Stimulated activated CD4-positive, alpha-beta T cell treated with anti-CD3 and anti-CD28 coated beads, Interleukin-12 subunit alpha, Interleukin-12 subunit beta, amount 100 ng/mL, for 24 hours (primary cell): ENCODE data around the gene DDX3Y.
A peak's percentile ranks its signal among the peaks of the same experiment; 100 is the strongest.

ENCODE experiments used
- DNase-seq, 2 experiments: peaks; one replicate each; pipeline ENCODE4 v3.0.0-alpha.2; 2020; ENCODE audit warnings: low read depth in 2 of 2

The DDX3Y gene

DNA sequence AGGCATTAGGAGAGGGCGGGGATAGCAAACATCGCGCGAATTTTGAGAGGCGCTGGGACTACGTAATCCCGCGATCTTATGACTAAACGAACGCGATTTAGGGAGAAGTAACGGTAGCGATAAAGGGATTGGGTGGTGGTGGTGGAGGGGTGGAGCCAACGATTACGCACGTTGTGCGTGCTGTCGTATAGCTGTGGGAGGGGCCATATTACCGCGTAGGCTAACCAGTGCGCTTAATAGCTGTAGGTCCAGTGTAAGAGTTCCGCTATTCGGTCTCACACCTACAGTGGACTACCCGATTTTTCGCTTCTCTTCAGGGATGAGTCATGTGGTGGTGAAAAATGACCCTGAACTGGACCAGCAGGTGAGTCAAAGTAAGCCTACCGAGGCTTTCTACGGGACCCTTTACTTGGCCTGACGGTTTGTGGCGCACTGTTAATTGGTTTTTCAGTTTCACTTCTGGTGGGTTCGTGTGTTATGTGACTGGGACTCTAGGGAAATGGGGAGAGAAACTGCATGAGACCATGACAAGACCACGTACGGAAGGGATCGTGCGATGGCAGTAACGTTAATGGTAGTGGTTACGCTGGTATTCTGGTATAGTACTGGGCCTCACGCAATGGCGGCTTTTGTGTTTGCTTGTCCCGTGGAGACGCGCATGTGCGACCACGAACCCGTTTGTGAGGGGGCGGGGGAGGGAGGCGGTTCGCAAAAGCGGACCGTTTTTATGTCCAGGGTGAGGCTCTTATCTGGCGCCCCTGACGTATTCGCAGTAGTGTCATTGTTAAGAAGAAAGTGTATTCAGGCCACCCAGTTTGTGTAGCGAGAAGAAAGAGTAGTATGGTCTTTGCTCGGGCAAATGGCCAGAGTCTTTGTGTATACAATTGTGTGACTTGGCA, at the start of gene DDX3Y:
TSS of gene DDX3Y (plus strand) at position 251 of the 899 bp plus-strand sequence. CDS start at position 320, 69 bp downstream.
- peak; percentile 66 to 74 for DNase-seq

DNA sequence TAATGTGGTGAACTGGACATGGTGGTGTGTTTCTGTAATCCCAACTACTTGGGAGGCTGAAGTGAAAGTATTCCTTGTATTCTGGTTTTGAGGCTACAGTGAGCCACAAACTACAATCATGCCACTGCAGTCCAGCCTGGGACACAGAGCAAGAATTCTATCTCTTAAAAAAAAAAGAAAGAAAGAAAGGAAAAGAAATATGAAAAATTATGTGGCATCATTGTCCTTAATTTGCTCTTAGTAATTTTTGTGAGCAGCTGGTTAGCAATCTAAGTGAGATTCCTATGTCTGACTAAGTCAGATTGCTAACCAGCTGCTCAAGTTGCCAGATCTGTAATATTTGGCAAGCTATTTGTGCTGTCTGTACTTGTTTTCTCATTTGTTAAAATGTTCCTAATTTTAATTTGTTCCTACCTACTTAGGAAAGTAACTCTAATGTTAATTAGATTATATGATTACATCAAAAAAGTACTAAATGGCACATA, 48.8 kb upstream of the DDX3Y start:
- no peak for DNase-seq

DNA sequence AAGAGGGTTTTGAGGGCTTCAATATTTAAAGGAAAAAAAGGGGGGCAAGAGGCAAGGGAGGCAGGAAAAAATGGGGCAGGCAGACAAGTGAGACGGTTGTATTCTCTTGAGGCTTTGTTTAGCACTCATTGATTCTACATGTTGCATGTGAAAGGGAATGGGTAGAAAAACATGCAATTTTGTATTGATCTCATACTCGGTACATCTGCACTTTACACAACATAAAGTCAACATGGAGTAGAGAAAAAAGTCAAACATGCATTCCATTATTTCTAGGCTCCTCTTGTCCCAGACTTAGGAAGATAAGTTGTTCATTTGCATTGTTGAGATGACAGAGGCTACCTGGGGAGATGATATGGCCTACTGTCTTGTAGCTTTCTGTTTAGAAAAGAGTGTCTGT, 36.7 kb upstream of the DDX3Y start:
- DNase-seq: no peak

DNA sequence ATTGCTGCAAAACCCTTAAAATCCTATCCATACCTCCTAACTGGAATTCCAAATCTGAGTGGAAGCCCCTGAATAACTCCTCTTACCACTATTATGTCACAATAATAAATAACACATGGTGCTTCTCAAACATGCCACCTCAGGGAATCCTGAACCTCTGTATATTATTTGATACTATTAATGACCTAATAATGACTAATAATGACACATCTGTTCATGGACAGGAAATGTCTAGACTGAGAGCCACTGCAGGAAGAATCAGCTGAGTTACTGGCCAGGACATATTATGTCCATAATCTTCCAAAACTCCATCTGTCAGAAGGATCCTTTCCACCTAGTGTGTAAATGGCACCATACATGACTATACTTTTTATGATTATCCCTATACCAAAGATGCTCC, 7.7 kb upstream of the DDX3Y start:
- DNase-seq: no peak

DNA sequence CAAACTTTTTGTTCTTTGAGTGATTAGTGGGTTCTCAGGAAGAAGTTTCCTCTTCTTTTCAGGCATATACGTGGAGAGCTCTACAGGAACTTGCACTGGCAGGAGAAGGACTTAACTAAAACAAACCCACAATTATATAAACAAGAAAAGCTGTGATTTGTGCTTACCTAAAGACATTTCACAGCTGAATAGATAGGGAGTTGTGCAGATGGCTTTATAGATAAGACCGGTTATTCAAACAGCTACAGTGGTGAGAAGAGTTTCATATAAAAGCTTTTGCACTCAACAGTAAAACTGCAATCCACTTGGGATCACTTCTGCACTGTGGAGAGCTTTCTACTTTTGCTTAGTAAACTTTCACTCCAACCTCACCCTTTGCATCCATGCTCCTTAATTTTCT, 6.1 kb upstream of the DDX3Y start:
- no peak for DNase-seq

DNA sequence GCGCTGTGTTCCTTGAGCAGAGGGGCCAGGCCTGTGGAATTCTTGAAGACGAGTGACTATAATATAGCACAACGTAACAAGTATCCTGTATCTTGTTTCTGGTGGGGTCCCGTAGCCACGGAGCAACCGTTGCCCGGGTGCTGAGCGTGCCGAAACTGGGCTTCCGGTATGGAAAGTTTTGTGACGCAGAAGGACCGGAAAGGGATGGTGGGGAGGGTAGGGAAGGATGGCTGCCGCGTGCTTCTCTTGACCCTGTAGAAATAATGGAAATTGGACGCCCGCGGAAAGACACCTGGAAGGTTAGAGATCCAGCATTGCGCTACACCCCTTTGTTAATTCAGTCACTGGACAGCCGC, 827 bp downstream of the DDX3Y start:
- peak; percentile 52 to 60 for DNase-seq

DNA sequence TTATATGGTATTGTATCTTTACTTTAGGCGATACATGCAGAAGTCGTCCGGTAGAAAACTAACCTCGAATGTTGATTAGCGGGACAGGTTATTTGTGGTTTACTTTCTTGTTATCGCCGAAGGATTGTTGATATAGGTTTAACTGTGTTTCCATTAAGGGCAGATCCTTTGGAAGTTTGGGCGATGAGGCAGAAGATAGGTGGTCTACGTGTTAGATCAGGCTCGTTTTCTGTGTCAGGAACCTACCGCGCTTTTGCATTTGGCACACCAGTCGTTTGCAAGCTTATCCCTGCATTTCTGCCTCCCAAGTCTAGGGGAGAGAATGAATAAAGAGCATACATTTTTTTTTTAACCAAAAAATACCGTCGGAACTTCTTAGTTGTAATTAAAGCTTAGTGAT, 1.2 kb downstream of the DDX3Y start:
- no peak for DNase-seq

DNA sequence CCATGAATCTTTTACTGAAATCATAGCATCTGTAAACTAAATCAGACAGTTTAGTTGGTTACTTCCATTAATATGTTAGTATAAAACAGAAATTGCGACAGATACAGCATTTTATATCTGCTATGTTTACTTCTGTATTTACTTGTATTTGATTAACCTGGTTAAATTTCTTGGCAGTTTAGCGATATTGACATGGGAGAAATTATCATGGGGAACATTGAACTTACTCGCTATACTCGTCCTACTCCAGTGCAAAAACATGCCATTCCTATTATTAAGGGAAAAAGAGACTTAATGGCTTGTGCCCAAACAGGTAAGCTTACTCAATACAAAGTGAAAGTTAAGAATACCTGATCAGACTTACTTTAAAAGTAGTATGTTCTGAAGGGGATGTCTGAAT, 8.9 kb downstream of the DDX3Y start:
- DNase-seq: no peak

DNA sequence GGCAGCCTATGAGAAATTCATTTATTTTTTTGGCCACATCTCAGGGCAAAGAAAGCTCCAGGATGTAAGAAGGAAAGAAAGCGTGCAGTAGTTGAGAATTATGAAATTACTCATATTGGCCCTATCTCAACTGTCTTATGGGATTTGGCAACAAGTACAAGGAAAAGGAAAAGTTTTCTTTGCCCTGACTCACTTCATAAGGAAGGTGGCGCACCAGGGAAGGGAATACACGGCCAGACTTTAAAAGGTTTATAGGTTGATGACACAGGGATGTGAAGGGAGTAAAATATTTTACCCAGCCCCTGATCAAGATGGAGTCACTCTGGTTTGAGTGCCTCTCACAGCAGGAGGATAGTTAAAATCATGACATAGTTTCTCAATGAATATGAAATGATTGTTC, 23.4 kb downstream of the DDX3Y start:
- DNase-seq: no peak

DNA sequence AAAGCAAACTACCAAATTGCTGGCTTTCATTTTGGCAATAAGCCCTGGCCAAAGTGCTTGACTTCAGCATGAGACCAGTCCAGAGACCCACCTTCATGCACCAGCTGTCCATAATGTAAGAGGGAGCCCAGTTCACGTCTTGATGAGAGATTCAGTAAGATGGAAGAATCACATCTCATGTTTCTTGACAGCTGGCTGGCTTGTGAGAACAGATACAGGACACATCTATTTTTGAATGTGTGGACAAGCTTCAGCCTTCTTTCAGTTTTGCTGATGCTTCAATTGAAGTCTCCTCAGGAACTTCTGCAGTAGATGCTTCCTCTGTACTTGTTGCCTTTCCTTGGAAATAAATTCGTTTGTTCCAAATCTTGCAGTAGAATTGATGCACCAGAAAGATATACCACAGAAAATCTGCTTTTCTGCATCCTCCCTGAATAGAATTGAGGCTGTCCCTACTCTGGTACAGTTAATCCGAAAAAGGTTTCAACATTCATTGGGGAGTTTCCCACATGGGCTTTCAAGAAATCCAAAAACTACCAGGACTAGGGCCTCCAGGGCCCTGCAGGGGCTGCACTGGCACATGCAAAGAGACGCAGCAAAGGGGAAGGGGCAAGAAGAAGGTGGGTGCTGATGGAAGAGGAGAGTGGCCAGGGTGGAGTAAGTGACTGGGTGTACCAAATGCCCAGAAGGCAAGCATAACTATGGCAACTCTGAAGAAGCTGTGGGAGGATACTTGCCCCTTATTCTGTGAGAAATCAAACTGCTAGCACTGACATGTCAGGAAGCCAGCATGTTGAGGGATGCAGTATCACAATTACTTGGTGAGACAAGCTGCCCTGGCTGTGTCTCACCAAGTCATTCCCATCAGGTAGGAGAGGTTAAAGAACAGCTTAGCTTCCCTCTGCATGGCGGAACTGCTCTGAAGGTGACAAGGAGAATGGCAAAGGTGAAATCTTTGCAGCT, 37.3 kb downstream of the DDX3Y start:
- DNase-seq: no peak
